Loucy (cell line): ENCODE measurements around the gene DNM3.

ENCODE experiments used
- H2AFZ ChIP-seq: fragments of 200-600 bp; sonication (generic); 2 replicates; pipeline ENCODE4 v1.6.0; 2016; ENCODE audit warnings: antibody characterized with exemption, mild to moderate bottlenecking, low read length, moderate library complexity
- H3F3A ChIP-seq: fragments of 200-600 bp; 2 replicates; pipeline ENCODE4 v1.6.0; 2016; ENCODE audit warnings: antibody characterized with exemption, low read depth, mild to moderate bottlenecking
- H3K27me3 ChIP-seq: fragments of 200-600 bp; sonication (generic); 2 replicates; pipeline ENCODE4 v1.6.1; 2014; ENCODE audit warnings: low read length, mild to moderate bottlenecking; ENCODE audit not compliant: insufficient read depth, poor library complexity, severe bottlenecking
- H3K36me3 ChIP-seq: fragments of 200-600 bp; sonication (generic); 2 replicates; pipeline ENCODE4 v1.6.1; 2016; ENCODE audit warnings: low read length; ENCODE audit not compliant: insufficient read depth
- H3K4me1 ChIP-seq: fragments of 200-600 bp; sonication (generic); 2 replicates; pipeline ENCODE4 v1.5.1; 2014; ENCODE audit warnings: low read length, mild to moderate bottlenecking; ENCODE audit not compliant: insufficient read depth, poor library complexity, severe bottlenecking
- H3K4me2 ChIP-seq: fragments of 200-600 bp; sonication (generic); 2 replicates; pipeline ENCODE4 v1.6.0; 2014; ENCODE audit warnings: antibody characterized with exemption, low read length, low read depth, mild to moderate bottlenecking; ENCODE audit not compliant: poor library complexity, severe bottlenecking
- H3K4me3 ChIP-seq: fragments of 200-600 bp; sonication (generic); 2 replicates; pipeline ENCODE4 v1.5.1; 2014; ENCODE audit warnings: low read length, mild to moderate bottlenecking, mixed read lengths; ENCODE audit not compliant: poor library complexity, severe bottlenecking
- H3K79me2 ChIP-seq: fragments of 200-600 bp; sonication (generic); 2 replicates; pipeline ENCODE4 v1.6.1; 2014; ENCODE audit warnings: low read length; ENCODE audit not compliant: insufficient read depth
- H3K9ac ChIP-seq: fragments of 200-600 bp; sonication (generic); 2 replicates; pipeline ENCODE4 v1.6.0; 2014; ENCODE audit warnings: mild to moderate bottlenecking, low read depth, low read length, moderate library complexity; ENCODE audit not compliant: poor library complexity, severe bottlenecking
- H3K9me2 ChIP-seq: fragments of 200-600 bp; sonication (generic); replicated peaks from 2 replicates; pipeline ENCODE4 v1.6.1; 2016; ENCODE audit warnings: low read depth, low read length, mixed read lengths
- H3K9me3 ChIP-seq: fragments of 200-600 bp; sonication (generic); 2 replicates; pipeline ENCODE4 v1.6.1; 2014; ENCODE audit warnings: mild to moderate bottlenecking, antibody characterized with exemption, low read length, low read depth; ENCODE audit not compliant: insufficient read depth
- H4K20me1 ChIP-seq: fragments of 200-600 bp; sonication (generic); 2 replicates; pipeline ENCODE4 v1.6.0; 2014; ENCODE audit warnings: antibody characterized with exemption, low read length, mild to moderate bottlenecking; ENCODE audit not compliant: insufficient read depth, poor library complexity, severe bottlenecking
- EZH2phosphoT487 ChIP-seq: fragments of 200-600 bp; IDR thresholded peaks from 2 replicates; pipeline ENCODE4 v1.6.1; 2018; ENCODE audit warnings: antibody characterized with exemption, mild to moderate bottlenecking, moderate library complexity, borderline replicate concordance
- TF ChIP-seq, protein P1 (sequence below): fragments of 200-600 bp; sonication (generic); conservative IDR thresholded peaks from 2 replicates; pipeline ENCODE4 v1.5.1; 2014; ENCODE audit warnings: mild to moderate bottlenecking, antibody characterized with exemption, low read length

DNM3 gene

DNA sequence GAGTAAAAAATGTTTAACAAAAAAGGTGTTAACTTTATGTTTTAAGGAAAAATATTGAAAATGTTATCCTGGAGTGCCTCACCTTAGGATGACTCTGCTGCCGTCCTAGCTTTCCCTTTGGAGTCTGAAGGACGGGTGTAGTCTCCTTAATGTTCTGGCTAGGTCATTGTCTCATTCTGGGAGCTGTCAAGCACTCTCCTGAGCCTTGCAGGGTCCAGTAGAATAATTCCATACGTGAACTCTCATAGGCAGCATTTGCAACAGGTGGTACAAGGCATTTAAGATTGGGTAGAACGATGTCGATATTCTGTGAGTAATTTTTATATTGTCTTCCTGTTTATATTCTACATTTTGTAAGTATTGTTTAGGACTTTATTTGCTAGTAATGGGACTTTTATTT, 295.6 kb downstream of the DNM3 start:
- Histone ChIP-seq H2AFZ (no peak overlapping the region), H3K36me3 (no peaks in the 10 kb centered on the region), H3K9me3 (no peaks in the 10 kb centered on the region), H3K4me2 (no peak overlapping the region), H3K4me3 (no peak overlapping the region), H3F3A (no peaks in the 10 kb centered on the region), H3K9ac (no peak overlapping the region), H3K9me2 (no peaks in the 10 kb centered on the region), H3K27me3 (no peaks in the 10 kb centered on the region), H3K79me2 (no peaks in the 10 kb centered on the region), H4K20me1 (no peaks in the 10 kb centered on the region), H3K4me1 (peaks cover 6% of the 10 kb centered on the region)
- TF ChIP-seq, protein P1, sequence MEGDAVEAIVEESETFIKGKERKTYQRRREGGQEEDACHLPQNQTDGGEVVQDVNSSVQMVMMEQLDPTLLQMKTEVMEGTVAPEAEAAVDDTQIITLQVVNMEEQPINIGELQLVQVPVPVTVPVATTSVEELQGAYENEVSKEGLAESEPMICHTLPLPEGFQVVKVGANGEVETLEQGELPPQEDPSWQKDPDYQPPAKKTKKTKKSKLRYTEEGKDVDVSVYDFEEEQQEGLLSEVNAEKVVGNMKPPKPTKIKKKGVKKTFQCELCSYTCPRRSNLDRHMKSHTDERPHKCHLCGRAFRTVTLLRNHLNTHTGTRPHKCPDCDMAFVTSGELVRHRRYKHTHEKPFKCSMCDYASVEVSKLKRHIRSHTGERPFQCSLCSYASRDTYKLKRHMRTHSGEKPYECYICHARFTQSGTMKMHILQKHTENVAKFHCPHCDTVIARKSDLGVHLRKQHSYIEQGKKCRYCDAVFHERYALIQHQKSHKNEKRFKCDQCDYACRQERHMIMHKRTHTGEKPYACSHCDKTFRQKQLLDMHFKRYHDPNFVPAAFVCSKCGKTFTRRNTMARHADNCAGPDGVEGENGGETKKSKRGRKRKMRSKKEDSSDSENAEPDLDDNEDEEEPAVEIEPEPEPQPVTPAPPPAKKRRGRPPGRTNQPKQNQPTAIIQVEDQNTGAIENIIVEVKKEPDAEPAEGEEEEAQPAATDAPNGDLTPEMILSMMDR = no peak
- TF ChIP-seq EZH2phosphoT487 = no peak

DNA sequence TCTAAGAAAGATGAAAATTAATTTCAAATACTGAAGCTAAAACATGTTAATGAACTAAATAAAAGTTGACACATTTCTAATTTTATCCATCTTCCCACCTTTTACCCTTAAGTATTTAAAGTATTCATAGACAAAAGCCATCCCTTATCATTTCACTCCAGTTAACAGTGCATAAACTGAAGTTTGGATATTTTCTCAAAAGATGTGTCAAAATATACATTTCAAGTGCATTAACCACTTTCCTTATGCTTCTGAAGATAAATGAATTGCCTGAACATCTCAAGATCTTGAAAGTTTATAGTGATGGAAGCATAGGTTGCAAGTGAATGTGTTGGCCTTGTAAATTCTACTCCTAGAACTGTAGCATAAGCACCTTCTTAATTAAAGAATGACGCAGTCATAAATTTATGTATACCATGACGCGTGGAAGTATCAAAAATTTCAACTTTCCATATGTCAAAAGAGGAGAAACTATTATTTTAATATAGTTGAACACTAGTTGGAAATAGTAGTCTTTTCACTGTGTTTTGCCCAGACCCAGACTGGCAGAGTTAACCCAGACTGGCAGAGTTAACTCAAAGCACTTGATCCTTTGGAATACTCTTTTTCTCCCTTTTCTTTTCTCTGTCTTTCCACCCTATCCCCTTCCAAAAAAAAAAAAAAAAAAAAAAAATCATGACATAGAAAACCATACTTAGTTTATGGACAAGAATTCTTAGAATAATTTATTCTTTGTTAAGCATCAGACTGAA, 296.6 kb downstream of the DNM3 start:
- Histone ChIP-seq H3F3A (no peaks in the 10 kb centered on the region), H3K9me3 (no peaks in the 10 kb centered on the region), H3K27me3 (no peaks in the 10 kb centered on the region), H3K4me2 (no peak overlapping the region), H3K4me1 (peaks cover 8% of the 10 kb centered on the region), H3K36me3 (no peaks in the 10 kb centered on the region), H4K20me1 (no peaks in the 10 kb centered on the region), H3K9me2 (no peaks in the 10 kb centered on the region), H3K4me3 (no peak overlapping the region), H3K9ac (no peak overlapping the region), H2AFZ (no peak overlapping the region), H3K79me2 (no peaks in the 10 kb centered on the region)
- TF ChIP-seq, protein P1 = no peak
- no peak for TF ChIP-seq EZH2phosphoT487

DNA sequence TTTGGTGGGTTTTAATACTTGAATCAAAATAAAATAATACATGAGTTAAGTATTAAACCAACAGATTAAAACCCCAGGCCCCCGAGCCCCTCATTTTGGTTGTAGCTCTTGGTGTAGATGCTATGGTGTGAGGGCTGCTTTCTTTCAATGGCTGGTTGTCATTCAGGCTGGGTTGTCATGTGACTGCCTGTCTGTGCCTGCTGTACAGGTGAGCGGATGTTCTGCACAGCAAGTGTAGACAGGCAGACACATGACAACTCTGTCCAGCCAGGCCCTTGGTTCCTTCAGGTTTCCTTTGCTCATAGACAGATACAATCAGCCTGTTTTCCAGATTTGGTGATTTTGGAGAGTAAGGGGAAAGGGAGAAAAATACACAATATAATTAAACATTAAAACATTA, 297.3 kb downstream of the DNM3 start:
- Histone ChIP-seq H3K9me2 (no peaks in the 10 kb centered on the region), H3F3A (no peaks in the 10 kb centered on the region), H3K27me3 (no peaks in the 10 kb centered on the region), H3K4me1 (peaks cover 11% of the 10 kb centered on the region), H3K4me3 (no peak overlapping the region), H3K9me3 (no peaks in the 10 kb centered on the region), H3K9ac (no peak overlapping the region), H3K36me3 (no peaks in the 10 kb centered on the region), H2AFZ (no peak overlapping the region), H3K79me2 (no peaks in the 10 kb centered on the region), H4K20me1 (no peaks in the 10 kb centered on the region), H3K4me2 (no peak overlapping the region)
- TF ChIP-seq EZH2phosphoT487 = no peak
- TF ChIP-seq, protein P1 = no peak
